Neural progenitor cell (in vitro differentiated cells): ENCODE data around the gene GNG7. TPM values are rescaled to one million over a fixed set of nuclear protein-coding genes. Genes with fewer than 3 reads are reported as not detected.

Experiments
- DNase-seq: peaks from one replicate; pipeline ENCODE4 v3.0.0-alpha.2; 2016; ENCODE audit warnings: low spot score
- H2AFZ ChIP-seq: fragments of 200-600 bp; sonication (generic); replicated peaks from 2 replicates; pipeline ENCODE4 v1.6.1; 2016; ENCODE audit warnings: antibody characterized with exemption
- H3F3A ChIP-seq: fragments of 200-600 bp; sonication (generic); 2 replicates; pipeline ENCODE4 v1.6.1; 2016; ENCODE audit warnings: antibody characterized with exemption, low read depth
- H3K27ac ChIP-seq: fragments of 200-600 bp; sonication (generic); 2 replicates; pipeline ENCODE4 v1.5.1; 2016; ENCODE audit warnings: mild to moderate bottlenecking
- H3K27me3 ChIP-seq: fragments of 200-600 bp; sonication (generic); 2 replicates; pipeline ENCODE4 v1.6.1; 2016; ENCODE audit warnings: mild to moderate bottlenecking, moderate library complexity
- H3K36me3 ChIP-seq: fragments of 200-600 bp; sonication (generic); 2 replicates; pipeline ENCODE4 v1.5.1; 2016
- H3K4me1 ChIP-seq: fragments of 200-600 bp; sonication (generic); 2 replicates; pipeline ENCODE4 v1.6.1; 2016; ENCODE audit warnings: mixed run types
- H3K4me2 ChIP-seq: fragments of 200-600 bp; sonication (generic); 2 replicates; pipeline ENCODE4 v1.6.1; 2016
- H3K4me3 ChIP-seq: fragments of 200-600 bp; sonication (generic); 2 replicates; pipeline ENCODE4 v1.5.1; 2016
- H3K79me2 ChIP-seq: fragments of 200-600 bp; sonication (generic); 2 replicates; pipeline ENCODE4 v1.6.1; 2016; ENCODE audit warnings: low read depth
- H3K9ac ChIP-seq: fragments of 200-600 bp; sonication (generic); 2 replicates; pipeline ENCODE4 v1.6.1; 2016
- H3K9me3 ChIP-seq: fragments of 200-600 bp; sonication (generic); 2 replicates; pipeline ENCODE4 v1.5.1; 2016; ENCODE audit warnings: low read depth
- H4K20me1 ChIP-seq: fragments of 200-600 bp; sonication (generic); 2 replicates; pipeline ENCODE4 v1.6.1; 2016; ENCODE audit warnings: low read depth
- H3K27ac Mint-ChIP-seq: 3 replicates; pipeline ENCODE4 v1.8.0; 2021; ENCODE audit warnings: mixed read lengths
- H3K27me3 Mint-ChIP-seq: 2 replicates; pipeline ENCODE4 v1.8.0; 2022; ENCODE audit warnings: low read depth, mild to moderate bottlenecking, inconsistent platforms, moderate library complexity, mixed read lengths; ENCODE audit not compliant: insufficient read depth
- H3K36me3 Mint-ChIP-seq: 3 replicates; pipeline ENCODE4 v1.8.0; 2021; ENCODE audit warnings: mixed read lengths
- H3K4me1 Mint-ChIP-seq: 3 replicates; pipeline ENCODE4 v1.8.0; 2021; ENCODE audit warnings: mixed read lengths
- H3K4me3 Mint-ChIP-seq: 3 replicates; pipeline ENCODE4 v1.8.0; 2021; ENCODE audit warnings: mild to moderate bottlenecking, moderate library complexity, mixed read lengths
- H3K9me3 Mint-ChIP-seq: 3 replicates; pipeline ENCODE4 v1.8.0; 2020; ENCODE audit warnings: mixed read lengths
- EZH2 ChIP-seq: fragments of 200-600 bp; sonication (generic); IDR thresholded peaks from 2 replicates; pipeline ENCODE4 v1.6.1; 2017; ENCODE audit warnings: antibody characterized with exemption, mild to moderate bottlenecking, moderate library complexity
- EZH2phosphoT487 ChIP-seq: fragments of 200-600 bp; sonication (generic); IDR thresholded peaks from 2 replicates; pipeline ENCODE4 v1.6.1; 2017; ENCODE audit warnings: antibody characterized with exemption
- total RNA-seq: library from RNA; depleted of rRNA; stranded (reverse); fragments of >200 nt; gene quantifications from 2 replicates; pipeline ENCODE4 v1.2.3, GENCODE V29; 2015; ENCODE audit warnings: low replicate concordance
- TF ChIP-seq, protein P1 (sequence below): fragments of 200-600 bp; sonication (generic); IDR thresholded peaks from 2 replicates; pipeline ENCODE4 v1.5.1; 2017; ENCODE audit warnings: antibody characterized with exemption, mild to moderate bottlenecking

The GNG7 gene
- total RNA-seq, 1 donor from 2014 or later = 7.0 TPM

DNA sequence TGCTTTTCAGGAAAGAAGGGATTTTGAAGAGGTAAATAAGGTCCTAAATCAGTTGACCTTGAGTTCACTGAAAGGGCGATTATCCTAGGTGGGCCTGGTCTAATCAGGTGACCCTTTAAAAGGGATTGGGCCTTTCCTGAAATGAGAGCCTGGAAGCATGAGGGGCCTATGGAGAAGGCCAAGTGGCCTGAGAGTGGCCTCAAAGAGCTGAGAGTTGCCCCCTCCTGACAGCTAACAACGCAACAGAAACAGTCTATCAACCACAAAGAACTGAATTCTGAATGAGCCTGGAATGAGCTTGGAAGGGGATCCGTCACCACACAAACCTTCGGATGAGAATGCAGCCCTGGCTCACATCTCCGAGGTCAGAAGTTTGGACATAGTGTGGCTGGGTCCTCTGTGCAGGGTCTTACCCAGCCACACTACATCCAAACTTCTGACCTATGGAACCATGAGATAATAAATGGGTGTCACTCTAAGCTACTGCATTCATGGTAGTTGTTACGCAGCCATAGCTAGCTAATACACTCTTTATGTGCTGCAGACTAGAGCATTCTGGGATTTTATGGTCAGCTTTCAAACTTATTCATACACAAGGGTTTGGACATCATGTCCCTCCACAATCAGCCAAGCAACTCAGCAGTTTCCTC lies 72.0 kb downstream of the GNG7 start:
- H2AFZ ChIP-seq = no peak overlapping the region
- H3K9me3 ChIP-seq = no peaks in the 10 kb centered on the region
- H3K27me3 Mint-ChIP-seq = peaks cover 11% of the 10 kb centered on the region
- H3K9me3 Mint-ChIP-seq = peaks cover 13% of the 10 kb centered on the region
- H3K27ac ChIP-seq = no peak overlapping the region
- no peaks in the 10 kb centered on the region for H3K79me2 ChIP-seq
- H3K9ac ChIP-seq = no peak overlapping the region
- H3K27ac Mint-ChIP-seq = no peak overlapping the region
- no peaks in the 10 kb centered on the region for H3K36me3 ChIP-seq
- H3K4me1 Mint-ChIP-seq = peaks cover 16% of the 10 kb centered on the region
- no peaks in the 10 kb centered on the region for H3K27me3 ChIP-seq
- H3K4me1 ChIP-seq = no peaks in the 10 kb centered on the region
- no peak for TF ChIP-seq EZH2phosphoT487
- no peak for TF ChIP-seq EZH2
- TF ChIP-seq, protein P1, sequence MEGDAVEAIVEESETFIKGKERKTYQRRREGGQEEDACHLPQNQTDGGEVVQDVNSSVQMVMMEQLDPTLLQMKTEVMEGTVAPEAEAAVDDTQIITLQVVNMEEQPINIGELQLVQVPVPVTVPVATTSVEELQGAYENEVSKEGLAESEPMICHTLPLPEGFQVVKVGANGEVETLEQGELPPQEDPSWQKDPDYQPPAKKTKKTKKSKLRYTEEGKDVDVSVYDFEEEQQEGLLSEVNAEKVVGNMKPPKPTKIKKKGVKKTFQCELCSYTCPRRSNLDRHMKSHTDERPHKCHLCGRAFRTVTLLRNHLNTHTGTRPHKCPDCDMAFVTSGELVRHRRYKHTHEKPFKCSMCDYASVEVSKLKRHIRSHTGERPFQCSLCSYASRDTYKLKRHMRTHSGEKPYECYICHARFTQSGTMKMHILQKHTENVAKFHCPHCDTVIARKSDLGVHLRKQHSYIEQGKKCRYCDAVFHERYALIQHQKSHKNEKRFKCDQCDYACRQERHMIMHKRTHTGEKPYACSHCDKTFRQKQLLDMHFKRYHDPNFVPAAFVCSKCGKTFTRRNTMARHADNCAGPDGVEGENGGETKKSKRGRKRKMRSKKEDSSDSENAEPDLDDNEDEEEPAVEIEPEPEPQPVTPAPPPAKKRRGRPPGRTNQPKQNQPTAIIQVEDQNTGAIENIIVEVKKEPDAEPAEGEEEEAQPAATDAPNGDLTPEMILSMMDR = no peak
- H3K4me3 ChIP-seq = no peak overlapping the region
- no peak overlapping the region for H3K4me3 Mint-ChIP-seq
- H3K4me2 ChIP-seq = no peak overlapping the region
- no peaks in the 10 kb centered on the region for H3F3A ChIP-seq
- DNase-seq = no peak
- H4K20me1 ChIP-seq = peaks cover 3% of the 10 kb centered on the region
- no peaks in the 10 kb centered on the region for H3K36me3 Mint-ChIP-seq

DNA sequence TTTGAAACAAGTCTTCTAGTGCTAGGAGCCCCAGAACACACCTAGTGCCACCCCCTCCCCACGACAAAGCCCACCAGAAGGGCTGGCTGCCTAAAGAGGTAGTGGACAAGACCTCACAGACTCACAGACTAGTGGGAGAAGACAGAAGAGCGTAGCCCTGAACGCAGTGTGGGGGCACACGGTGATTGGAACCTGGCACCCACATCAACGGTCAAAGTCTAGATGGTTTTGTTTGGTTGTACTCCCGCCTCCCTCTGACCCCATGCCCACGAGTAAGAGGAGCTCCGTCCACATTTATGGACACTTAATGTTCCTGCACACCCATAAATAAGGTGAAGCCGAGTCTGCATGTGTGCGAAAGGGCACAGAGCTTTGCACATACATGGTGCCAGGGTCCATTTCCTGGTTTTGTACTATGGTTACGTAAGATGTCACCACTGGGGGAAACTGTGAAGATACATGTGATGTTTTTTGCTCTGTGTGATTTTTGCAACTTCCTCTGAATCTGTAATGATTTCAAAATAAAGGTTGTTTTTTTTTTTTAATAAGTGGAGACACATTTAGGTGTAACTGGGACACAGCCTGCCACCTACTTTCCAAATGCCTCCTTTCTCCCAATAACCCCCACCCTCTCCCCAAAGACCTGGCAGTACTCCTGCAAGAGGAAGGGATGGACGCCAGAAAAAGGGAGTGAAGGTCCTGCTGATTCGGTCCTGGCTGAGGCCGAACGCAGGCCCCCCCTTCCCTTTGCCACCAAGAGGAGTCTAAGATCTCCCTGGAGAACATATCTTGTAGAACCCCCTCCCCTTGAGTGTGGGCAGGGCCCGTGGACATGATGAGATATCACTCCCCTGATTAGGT lies 72.8 kb downstream of the GNG7 start:
- Histone ChIP-seq H3K79me2 (no peaks in the 10 kb centered on the region), H3K27ac (no peak overlapping the region), H3K9ac (no peak overlapping the region), H3F3A (peaks cover 6% of the 10 kb centered on the region), H3K4me3 (no peak overlapping the region), H3K36me3 (no peaks in the 10 kb centered on the region), H3K9me3 (no peaks in the 10 kb centered on the region), H3K4me2 (no peak overlapping the region), H3K4me1 (no peaks in the 10 kb centered on the region), H3K27me3 (no peaks in the 10 kb centered on the region), H2AFZ (no peak overlapping the region), H4K20me1 (peaks cover under 1% of the 10 kb centered on the region)
- H3K9me3 Mint-ChIP-seq = peaks cover 13% of the 10 kb centered on the region
- H3K27ac Mint-ChIP-seq = no peak overlapping the region
- peaks cover 24% of the 10 kb centered on the region for H3K4me1 Mint-ChIP-seq
- no peak for DNase-seq
- TF ChIP-seq, protein P1 = no peak
- TF ChIP-seq EZH2 (no peak), EZH2phosphoT487 (no peak)
- H3K27me3 Mint-ChIP-seq = peaks cover 9% of the 10 kb centered on the region
- H3K4me3 Mint-ChIP-seq = no peak overlapping the region
- H3K36me3 Mint-ChIP-seq = no peaks in the 10 kb centered on the region

DNA sequence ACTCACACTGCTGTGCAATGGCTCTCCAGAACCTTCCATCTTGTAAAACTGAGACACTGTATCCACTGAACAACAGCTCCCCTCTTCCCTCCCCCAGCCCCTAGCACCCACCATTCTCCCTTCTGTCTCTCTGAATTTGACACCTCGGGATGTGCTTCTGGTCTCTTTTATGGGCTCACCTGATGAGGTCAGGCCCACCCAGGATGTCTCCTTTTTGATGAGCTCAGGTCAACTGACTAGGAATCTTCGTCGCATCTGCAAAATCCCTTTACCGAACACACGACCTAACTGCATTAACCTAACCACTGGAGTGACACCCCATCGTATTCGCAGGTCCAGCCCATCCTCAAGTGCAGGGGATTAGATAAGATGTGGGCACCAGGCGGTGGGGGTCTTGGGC lies 73.9 kb downstream of the GNG7 start:
- Histone ChIP-seq H3K9ac (no peak overlapping the region), H3F3A (peaks cover 6% of the 10 kb centered on the region), H4K20me1 (no peaks in the 10 kb centered on the region), H3K36me3 (no peaks in the 10 kb centered on the region), H3K9me3 (no peaks in the 10 kb centered on the region), H3K4me3 (no peak overlapping the region), H3K27me3 (no peaks in the 10 kb centered on the region), H2AFZ (no peak overlapping the region), H3K4me1 (no peaks in the 10 kb centered on the region), H3K4me2 (no peak overlapping the region), H3K27ac (no peak overlapping the region), H3K79me2 (no peaks in the 10 kb centered on the region)
- peaks cover 27% of the 10 kb centered on the region for H3K4me1 Mint-ChIP-seq
- H3K36me3 Mint-ChIP-seq = no peaks in the 10 kb centered on the region
- H3K27ac Mint-ChIP-seq = no peak overlapping the region
- peaks cover 13% of the 10 kb centered on the region for H3K9me3 Mint-ChIP-seq
- no peak for DNase-seq
- H3K4me3 Mint-ChIP-seq = no peak overlapping the region
- H3K27me3 Mint-ChIP-seq = peaks cover 9% of the 10 kb centered on the region
- TF ChIP-seq, protein P1 = no peak
- no peak for TF ChIP-seq EZH2
